HFFc6 (cell line): Measurements from ENCODE around the gene USP25. TPM values are rescaled to one million over a fixed set of nuclear protein-coding genes. Genes with fewer than 3 reads are reported as not detected.

ENCODE experiments used
- DNase-seq: peaks from one replicate; pipeline ENCODE4 v3.0.0-alpha.2; 2018
- H3K27ac Mint-ChIP-seq: 2 replicates; pipeline ENCODE4 v1.8.0; 2020; ENCODE audit warnings: mild to moderate bottlenecking, mixed read lengths
- H3K27me3 Mint-ChIP-seq: 2 replicates; pipeline ENCODE4 v1.8.0; 2021; ENCODE audit warnings: mild to moderate bottlenecking, moderate library complexity, mixed read lengths; ENCODE audit not compliant: insufficient read depth
- H3K36me3 Mint-ChIP-seq: 2 replicates; pipeline ENCODE4 v1.8.0; 2021; ENCODE audit warnings: low read depth, mixed read lengths
- H3K4me1 Mint-ChIP-seq: 2 replicates; pipeline ENCODE4 v1.8.0; 2020; ENCODE audit warnings: low read depth, mixed read lengths
- H3K4me3 Mint-ChIP-seq: 2 replicates; pipeline ENCODE4 v1.8.0; 2020; ENCODE audit warnings: mild to moderate bottlenecking, moderate library complexity, mixed read lengths
- H3K9me3 Mint-ChIP-seq: 2 replicates; pipeline ENCODE4 v1.8.0; 2020; ENCODE audit warnings: mild to moderate bottlenecking, mixed read lengths
- CTCF ChIP-seq: fragments of 200-600 bp; sonication (generic); IDR thresholded peaks from 2 replicates; pipeline ENCODE4 v1.5.0; 2021; ENCODE audit warnings: antibody characterized with exemption, mild to moderate bottlenecking
- total RNA-seq, 6 experiments: library from RNA; stranded (reverse); fragmentation: NEBNext Ultra II Directional; extraction: Animal tissue kit (Norgen Biotek cat#: 25700); gene quantifications; 2 replicates in 1 of 6; 3 replicates in 5 of 6; pipeline ENCODE4 v1.2.3, GENCODE V29; 2021

Gene USP25
- total RNA-seq, 6 experiments from 2014 or later, result 13.8 to 18.3 (median 16.6) TPM

- Mint-ChIP-seq H3K27ac (no peak overlapping the region), H3K9me3 (no peaks in the 10 kb centered on the region), H3K27me3 (no peaks in the 10 kb centered on the region), H3K36me3 (no peaks in the 10 kb centered on the region), H3K4me1 (no peaks in the 10 kb centered on the region), H3K4me3 (no peak overlapping the region)
- DNase-seq, result no peak
- no peak for TF ChIP-seq CTCF
Measured at GRCh38 chr21:15868940-15869339, 139.2 kb downstream of the USP25 start.

GRCh38 chr21:15870819-15871218, 141.0 kb downstream of the USP25 start:
- H3K4me3 Mint-ChIP-seq, result no peak overlapping the region
- no peak for TF ChIP-seq CTCF
- H3K36me3 Mint-ChIP-seq, result peaks cover 13% of the 10 kb centered on the region
- H3K27ac Mint-ChIP-seq, result no peak overlapping the region
- H3K27me3 Mint-ChIP-seq, result no peaks in the 10 kb centered on the region
- H3K4me1 Mint-ChIP-seq, result peaks cover 8% of the 10 kb centered on the region
- no peak for DNase-seq
- no peaks in the 10 kb centered on the region for H3K9me3 Mint-ChIP-seq

GRCh38 chr21:15872236-15872635, 142.5 kb downstream of the USP25 start:
- no peak for DNase-seq
- H3K27ac Mint-ChIP-seq, result no peak overlapping the region
- no peak for TF ChIP-seq CTCF
- H3K27me3 Mint-ChIP-seq, result peaks cover 3% of the 10 kb centered on the region; the same call in 1 of the 2 replicates
- H3K36me3 Mint-ChIP-seq, result peaks cover 15% of the 10 kb centered on the region
- H3K9me3 Mint-ChIP-seq, result no peaks in the 10 kb centered on the region
- no peak overlapping the region for H3K4me3 Mint-ChIP-seq
- H3K4me1 Mint-ChIP-seq, result peaks cover 8% of the 10 kb centered on the region

- H3K36me3 Mint-ChIP-seq, result peaks cover 19% of the 10 kb centered on the region
- no peak overlapping the region for H3K27ac Mint-ChIP-seq
- no peaks in the 10 kb centered on the region for H3K9me3 Mint-ChIP-seq
- H3K27me3 Mint-ChIP-seq, result peaks cover 3% of the 10 kb centered on the region; the same call in 1 of the 2 replicates
- TF ChIP-seq CTCF, result no peak
- peaks cover 8% of the 10 kb centered on the region for H3K4me1 Mint-ChIP-seq
- no peak overlapping the region for H3K4me3 Mint-ChIP-seq
- DNase-seq, result no peak
Measured at GRCh38 chr21:15874615-15875014, 144.8 kb downstream of the USP25 start.

GRCh38 chr21:15875286-15875685, 145.5 kb downstream of the USP25 start:
- no peak for TF ChIP-seq CTCF

GRCh38 chr21:15893902-15894301, 164.1 kb downstream of the USP25 start:
- H3K9me3 Mint-ChIP-seq, result no peaks in the 10 kb centered on the region
- TF ChIP-seq CTCF, result no peak
- H3K36me3 Mint-ChIP-seq, result no peaks in the 10 kb centered on the region
- no peak overlapping the region for H3K4me3 Mint-ChIP-seq
- DNase-seq, result no peak
- H3K27ac Mint-ChIP-seq, result no peak overlapping the region
- no peaks in the 10 kb centered on the region for H3K27me3 Mint-ChIP-seq
- H3K4me1 Mint-ChIP-seq, result peaks cover 11% of the 10 kb centered on the region

More at GRCh38 chr21:15875286-15875685, 145.5 kb downstream of the USP25 start:
- H3K9me3 Mint-ChIP-seq, result no peaks in the 10 kb centered on the region
- DNase-seq, result no peak
- peaks cover 8% of the 10 kb centered on the region for H3K4me1 Mint-ChIP-seq
- H3K27ac Mint-ChIP-seq, result no peak overlapping the region
- no peak overlapping the region for H3K4me3 Mint-ChIP-seq
- peaks cover 20% of the 10 kb centered on the region for H3K36me3 Mint-ChIP-seq
- peaks cover 3% of the 10 kb centered on the region; the same call in 1 of the 2 replicates for H3K27me3 Mint-ChIP-seq
